ENCODE results near the gene ARFGEF2.

Gene ARFGEF2

GRCh38 chr20:48893374-48893773, 28.1 kb upstream of the ARFGEF2 start:
- H2AFZ ChIP-seq (ENCODE audit: low read depth, low read length), result no peak overlapping the region
- no peaks in the 10 kb centered on the region for H3K79me1 ChIP-seq (replicated peaks; ENCODE audit: low read length, poor library complexity, severe bottlenecking)
- no peak overlapping the region for H4K8ac ChIP-seq (ENCODE audit: low read length)
- H2BK15ac ChIP-seq (ENCODE audit: low read depth, poor library complexity, severe bottlenecking), result no peak overlapping the region
- no peak overlapping the region for H2BK12ac ChIP-seq (ENCODE audit: low read length in 2 of 2)
- H3K27ac ChIP-seq (ENCODE audit: low read length, poor library complexity, severe bottlenecking), result no peak overlapping the region
- peaks cover 11% of the 10 kb centered on the region for H3K9me3 ChIP-seq (ENCODE audit: control insufficient read depth, low read length)
- H3K23ac ChIP-seq (ENCODE audit: low read length in 2 of 2), result no peak overlapping the region
- no peak overlapping the region for H3K4ac ChIP-seq (ENCODE audit: low read depth in 1 of 2, low read length in 2 of 2)
- H3K4me2 ChIP-seq (ENCODE audit: low read length, poor library complexity, severe bottlenecking), result no peak overlapping the region
- no peak overlapping the region for H2BK120ac ChIP-seq (ENCODE audit: low read depth, low read length)
- no peak overlapping the region for H3K9ac ChIP-seq (ENCODE audit: low read length)
- H3K14ac ChIP-seq (ENCODE audit: low read length in 2 of 2), result no peak overlapping the region
- no peak overlapping the region for H2BK5ac ChIP-seq (ENCODE audit: low read depth, low read length, poor library complexity, severe bottlenecking)
- no peak overlapping the region for H4K91ac ChIP-seq (ENCODE audit: low read length)
- H3K18ac ChIP-seq (ENCODE audit: low read depth in 1 of 2, low read length in 2 of 2), result no peak overlapping the region
- H3K36me3 ChIP-seq (ENCODE audit: control insufficient read depth in 1 of 2, insufficient read depth in 2 of 2, low read depth in 1 of 2, low read length in 2 of 2), result no peaks in the 10 kb centered on the region
- peaks cover 3% of the 10 kb centered on the region for H3K4me1 ChIP-seq (ENCODE audit: control insufficient read depth, insufficient read depth, low read depth, low read length)
- H2AK5ac ChIP-seq (ENCODE audit: low read length, severe bottlenecking), result no peak overlapping the region
- no peak overlapping the region for H3K4me3 ChIP-seq (ENCODE audit: insufficient read depth in 1 of 2, low read depth in 1 of 2, low read length in 2 of 2)
- DNase-seq, result no peak
- peaks cover 0 to 36% of the 10 kb centered on the region in 2 experiments for H3K27me3 ChIP-seq (ENCODE audit: control insufficient read depth in 1 of 2, insufficient read depth in 1 of 2, low read length in 2 of 2)

- WGBS, result 46% methylated on average over 4 of the region's 4 CpGs
- peaks cover 11% of the 10 kb centered on the region for H3K9me3 ChIP-seq (ENCODE audit: control insufficient read depth, low read length)
- H4K8ac ChIP-seq (ENCODE audit: low read length), result no peak overlapping the region
Measured at GRCh38 chr20:48897305-48898010, 24.1 kb upstream of the ARFGEF2 start.

GRCh38 chr20:48898210-48898609, 23.3 kb upstream of the ARFGEF2 start:
- Histone ChIP-seq H3K9ac (ENCODE audit: low read length) (no peak overlapping the region), H3K27ac (ENCODE audit: low read length, poor library complexity, severe bottlenecking) (no peak overlapping the region), H3K27me3 (ENCODE audit: control insufficient read depth in 1 of 2, insufficient read depth in 1 of 2, low read length in 2 of 2) (peaks cover 0 to 41% of the 10 kb centered on the region in 2 experiments), H3K23ac (ENCODE audit: low read length in 2 of 2) (no peak overlapping the region), H2BK120ac (ENCODE audit: low read depth, low read length) (no peak overlapping the region), H2BK15ac (ENCODE audit: low read depth, poor library complexity, severe bottlenecking) (no peak overlapping the region), H3K14ac (ENCODE audit: low read length in 2 of 2) (no peak overlapping the region), H3K4ac (ENCODE audit: low read depth in 1 of 2, low read length in 2 of 2) (no peak overlapping the region), H3K4me3 (ENCODE audit: insufficient read depth in 1 of 2, low read depth in 1 of 2, low read length in 2 of 2) (no peak overlapping the region), H3K36me3 (ENCODE audit: control insufficient read depth in 1 of 2, insufficient read depth in 2 of 2, low read depth in 1 of 2, low read length in 2 of 2) (no peaks in the 10 kb centered on the region), H3K9me3 (ENCODE audit: control insufficient read depth, low read length) (peaks cover 7% of the 10 kb centered on the region), H4K91ac (ENCODE audit: low read length) (no peak overlapping the region), H3K79me1 (replicated peaks; ENCODE audit: low read length, poor library complexity, severe bottlenecking) (no peaks in the 10 kb centered on the region), H3K18ac (ENCODE audit: low read depth in 1 of 2, low read length in 2 of 2) (no peak overlapping the region), H2AFZ (ENCODE audit: low read depth, low read length) (no peak overlapping the region), H3K4me2 (ENCODE audit: low read length, poor library complexity, severe bottlenecking) (no peak overlapping the region), H3K4me1 (ENCODE audit: control insufficient read depth, insufficient read depth, low read depth, low read length) (peaks cover 3% of the 10 kb centered on the region), H2BK5ac (ENCODE audit: low read depth, low read length, poor library complexity, severe bottlenecking) (no peak overlapping the region), H2BK12ac (ENCODE audit: low read length in 2 of 2) (no peak overlapping the region), H2AK5ac (ENCODE audit: low read length, severe bottlenecking) (peak overlapping the region; percentile 1), H4K8ac (ENCODE audit: low read length) (no peak overlapping the region)
- peak; percentile 67 for DNase-seq
- 53% methylated on average over 10 of the region's 10 CpGs for WGBS

More at GRCh38 chr20:48897305-48898010, 24.1 kb upstream of the ARFGEF2 start:
- no peak overlapping the region for H2BK5ac ChIP-seq (ENCODE audit: low read depth, low read length, poor library complexity, severe bottlenecking)
- H2AK5ac ChIP-seq (ENCODE audit: low read length, severe bottlenecking), result peak overlapping the region; percentile 1
- peak; percentile 86 for DNase-seq
- peaks cover 3% of the 10 kb centered on the region for H3K4me1 ChIP-seq (ENCODE audit: control insufficient read depth, insufficient read depth, low read depth, low read length)
- no peak overlapping the region for H3K9ac ChIP-seq (ENCODE audit: low read length)
- no peak overlapping the region for H3K23ac ChIP-seq (ENCODE audit: low read length in 2 of 2)
- H3K79me1 ChIP-seq (replicated peaks; ENCODE audit: low read length, poor library complexity, severe bottlenecking), result no peaks in the 10 kb centered on the region
- H3K4me3 ChIP-seq (ENCODE audit: insufficient read depth in 1 of 2, low read depth in 1 of 2, low read length in 2 of 2), result no peak overlapping the region
- H2BK120ac ChIP-seq (ENCODE audit: low read depth, low read length), result no peak overlapping the region
- H3K36me3 ChIP-seq (ENCODE audit: control insufficient read depth in 1 of 2, insufficient read depth in 2 of 2, low read depth in 1 of 2, low read length in 2 of 2), result no peaks in the 10 kb centered on the region
- no peak overlapping the region for H3K18ac ChIP-seq (ENCODE audit: low read depth in 1 of 2, low read length in 2 of 2)
- peak overlapping the region; percentile 68 for H2BK15ac ChIP-seq (ENCODE audit: low read depth, poor library complexity, severe bottlenecking)
- peak overlapping the region; percentile 38 for H3K27ac ChIP-seq (ENCODE audit: low read length, poor library complexity, severe bottlenecking)
- H4K91ac ChIP-seq (ENCODE audit: low read length), result no peak overlapping the region
- H3K27me3 ChIP-seq (ENCODE audit: control insufficient read depth in 1 of 2, insufficient read depth in 1 of 2, low read length in 2 of 2), result peaks cover 0 to 42% of the 10 kb centered on the region in 2 experiments
- H2AFZ ChIP-seq (ENCODE audit: low read depth, low read length), result no peak overlapping the region
- H3K4ac ChIP-seq (ENCODE audit: low read depth in 1 of 2, low read length in 2 of 2), result no peak overlapping the region
- no peak overlapping the region for H3K4me2 ChIP-seq (ENCODE audit: low read length, poor library complexity, severe bottlenecking)
- no peak overlapping the region for H3K14ac ChIP-seq (ENCODE audit: low read length in 2 of 2)
- H2BK12ac ChIP-seq (ENCODE audit: low read length in 2 of 2), result no peak overlapping the region

GRCh38 chr20:48898896-48899530, 22.5 kb upstream of the ARFGEF2 start:
- no peak for DNase-seq
- Histone ChIP-seq H3K79me1 (replicated peaks; ENCODE audit: low read length, poor library complexity, severe bottlenecking) (no peaks in the 10 kb centered on the region), H2AK5ac (ENCODE audit: low read length, severe bottlenecking) (no peak overlapping the region), H3K9ac (ENCODE audit: low read length) (no peak overlapping the region), H3K4me2 (ENCODE audit: low read length, poor library complexity, severe bottlenecking) (no peak overlapping the region), H2BK15ac (ENCODE audit: low read depth, poor library complexity, severe bottlenecking) (no peak overlapping the region), H3K14ac (ENCODE audit: low read length in 2 of 2) (no peak overlapping the region), H3K4me3 (ENCODE audit: insufficient read depth in 1 of 2, low read depth in 1 of 2, low read length in 2 of 2) (no peak overlapping the region), H3K4ac (ENCODE audit: low read depth in 1 of 2, low read length in 2 of 2) (no peak overlapping the region), H2BK5ac (ENCODE audit: low read depth, low read length, poor library complexity, severe bottlenecking) (no peak overlapping the region), H3K27ac (ENCODE audit: low read length, poor library complexity, severe bottlenecking) (no peak overlapping the region), H3K4me1 (ENCODE audit: control insufficient read depth, insufficient read depth, low read depth, low read length) (peaks cover 3% of the 10 kb centered on the region), H3K9me3 (ENCODE audit: control insufficient read depth, low read length) (no peaks in the 10 kb centered on the region), H2AFZ (ENCODE audit: low read depth, low read length) (no peak overlapping the region), H3K23ac (ENCODE audit: low read length in 2 of 2) (no peak overlapping the region), H3K36me3 (ENCODE audit: control insufficient read depth in 1 of 2, insufficient read depth in 2 of 2, low read depth in 1 of 2, low read length in 2 of 2) (no peaks in the 10 kb centered on the region), H2BK120ac (ENCODE audit: low read depth, low read length) (no peak overlapping the region), H3K27me3 (ENCODE audit: control insufficient read depth in 1 of 2, insufficient read depth in 1 of 2, low read length in 2 of 2) (peaks cover 0 to 42% of the 10 kb centered on the region in 2 experiments), H4K8ac (ENCODE audit: low read length) (no peak overlapping the region), H2BK12ac (ENCODE audit: low read length in 2 of 2) (no peak overlapping the region), H4K91ac (ENCODE audit: low read length) (no peak overlapping the region), H3K18ac (ENCODE audit: low read depth in 1 of 2, low read length in 2 of 2) (no peak overlapping the region)
- 96% methylated on average over 5 of the region's 5 CpGs for WGBS
